SU-DHL-6 (cell line): ENCODE data around the gene SFRP5.

Experiments used
- CTCF ChIP-seq: fragments of 200-600 bp; sonication (generic); IDR thresholded peaks from one replicate; pipeline ENCODE4 v1.5.1; 2017; ENCODE audit warnings: antibody characterized with exemption, mild to moderate bottlenecking, low read length, moderate library complexity; ENCODE audit not compliant: insufficient read depth, poor library complexity, severe bottlenecking
- EZH2phosphoT487 ChIP-seq: fragments of 200-600 bp; sonication (generic), shearing (Covaris generic); conservative IDR thresholded peaks from 2 replicates; pipeline ENCODE4 v1.6.1; 2018; ENCODE audit warnings: mild to moderate bottlenecking, antibody characterized with exemption, low read length, moderate library complexity, mixed read lengths

- no peak for TF ChIP-seq EZH2phosphoT487
- TF ChIP-seq CTCF, result no peak
Measured at GRCh38 chr10:97784200-97784810, 12.5 kb upstream of the SFRP5 start.
